NCI-H1417 treated with DMSO at 0.1 percent for 48 hours (cell line): ENCODE measurements around the gene URI1.
"Not testable (repeated sequence)": the region's sequence is repeated elsewhere in the genome, so short reads cannot be mapped to it uniquely, and the experiment has no call there.

Source experiments
- DNase-seq: peaks from one replicate; lab custom pipeline; 2025; lab: John Stamatoyannopoulos, UW

The URI1 gene

DNA sequence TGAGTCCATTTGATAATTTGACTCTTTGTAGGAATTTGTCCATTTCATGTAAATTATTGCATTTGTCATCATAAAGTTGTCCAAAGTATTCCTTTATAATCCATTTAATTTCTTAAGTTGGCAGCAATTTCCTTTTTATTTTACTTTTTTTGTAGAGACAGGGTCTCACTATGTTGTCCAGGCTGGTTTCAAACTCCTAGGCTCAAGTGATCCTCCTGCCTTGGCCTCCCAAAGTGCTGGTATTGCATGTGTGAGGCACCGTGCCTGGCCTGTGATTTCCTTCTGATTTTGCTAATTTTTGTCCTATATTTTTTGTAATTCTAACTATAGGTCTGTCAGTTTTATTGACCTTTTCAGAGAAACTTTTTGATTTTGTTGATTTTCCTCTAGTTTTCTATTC is 84.9 kb downstream of the URI1 start:
- no peak for DNase-seq

DNA sequence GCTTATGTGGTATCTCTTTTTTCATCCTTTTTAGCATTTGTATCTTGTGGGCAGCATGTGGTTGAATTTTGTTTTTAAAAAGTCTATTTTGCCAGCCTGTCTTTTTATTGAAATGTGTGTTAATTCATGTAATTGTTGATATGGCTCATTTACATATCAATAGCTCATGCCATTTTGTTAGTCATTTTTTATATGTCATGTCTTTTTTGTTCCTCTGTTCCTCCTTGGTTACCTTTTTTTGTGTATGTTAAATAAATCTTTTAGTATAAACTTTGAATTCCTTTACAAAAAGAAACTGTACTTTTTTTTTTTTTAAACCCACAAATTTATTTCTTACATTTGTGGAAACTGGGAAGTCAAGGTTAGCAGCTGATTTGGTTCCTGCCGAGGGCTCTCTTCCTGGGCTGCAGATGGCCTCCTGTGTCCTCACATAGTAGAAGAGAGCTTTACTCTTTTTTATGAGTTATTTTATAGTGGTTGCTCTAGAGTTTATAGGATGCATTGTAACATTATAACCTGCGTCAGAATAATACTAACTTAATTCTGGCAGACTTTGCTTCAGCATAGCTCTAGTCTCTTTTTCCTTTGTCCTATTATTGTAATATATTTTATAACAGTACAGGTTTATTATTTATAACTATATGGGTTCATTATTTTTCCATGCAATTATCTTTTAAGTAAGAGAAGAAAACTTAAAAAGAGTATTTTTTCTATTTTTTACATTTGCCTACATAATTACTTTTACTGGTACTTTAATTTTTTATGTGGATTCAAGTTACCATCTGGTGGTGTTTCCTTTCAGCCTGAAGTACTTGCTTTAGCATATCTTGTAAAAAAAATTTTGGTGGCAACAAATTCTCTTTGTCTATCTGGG is 86.3 kb downstream of the URI1 start:
- DNase-seq, result no peak

GRCh38 chr19:30028992-30029343 is 86.9 kb downstream of the URI1 start:
- no peak for DNase-seq

DNA sequence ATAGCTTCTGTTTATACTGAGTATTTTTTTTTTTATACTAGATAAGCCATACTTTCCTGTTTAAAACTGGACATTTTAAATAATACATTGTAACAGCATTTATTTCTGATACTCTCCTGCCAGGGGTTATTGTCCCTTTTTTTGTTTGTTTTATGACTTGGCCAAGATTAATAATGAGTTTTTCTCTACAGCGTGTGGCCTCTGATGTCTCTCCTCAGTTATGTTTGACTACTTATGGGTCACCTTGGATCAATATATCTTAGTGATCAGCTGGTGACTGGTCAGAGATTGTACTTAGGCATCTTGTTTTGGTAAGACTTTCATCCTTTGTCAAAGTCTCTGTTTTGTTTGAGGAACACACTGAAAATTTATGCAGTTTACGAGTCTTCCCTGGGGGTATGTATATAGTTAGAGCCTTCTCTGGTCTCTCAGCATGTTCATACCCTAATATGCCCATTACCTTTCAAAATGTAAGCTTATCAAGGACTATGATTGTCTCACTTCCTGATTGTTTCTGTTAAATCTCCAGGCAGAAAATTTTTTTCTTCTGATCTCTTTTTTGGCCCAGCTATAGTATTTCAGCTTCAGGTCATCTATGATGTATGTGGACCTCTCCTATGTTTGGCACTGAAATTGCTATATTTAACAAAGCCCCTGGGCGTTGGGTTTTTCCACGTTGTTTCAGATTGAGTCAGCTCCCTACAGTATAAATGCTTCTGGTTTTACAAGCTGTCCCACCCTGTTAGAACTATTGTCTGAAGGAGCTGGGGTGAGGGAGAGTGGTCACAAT is 87.9 kb downstream of the URI1 start:
- no peak for DNase-seq

GRCh38 chr19:30034321-30034720 is 92.3 kb downstream of the URI1 start:
- DNase-seq, result no peak

- DNase-seq, result no peak
Observed at GRCh38 chr19:30036154-30037129, 94.4 kb downstream of the URI1 start.

GRCh38 chr19:30037835-30038234 is 95.8 kb downstream of the URI1 start:
- DNase-seq, result no peak

GRCh38 chr19:30041931-30042330 is 99.9 kb downstream of the URI1 start:
- DNase-seq, result not testable (repeated sequence)

- DNase-seq, result not testable (repeated sequence)
Observed at GRCh38 chr19:30043008-30043407, 101.0 kb downstream of the URI1 start.

DNA sequence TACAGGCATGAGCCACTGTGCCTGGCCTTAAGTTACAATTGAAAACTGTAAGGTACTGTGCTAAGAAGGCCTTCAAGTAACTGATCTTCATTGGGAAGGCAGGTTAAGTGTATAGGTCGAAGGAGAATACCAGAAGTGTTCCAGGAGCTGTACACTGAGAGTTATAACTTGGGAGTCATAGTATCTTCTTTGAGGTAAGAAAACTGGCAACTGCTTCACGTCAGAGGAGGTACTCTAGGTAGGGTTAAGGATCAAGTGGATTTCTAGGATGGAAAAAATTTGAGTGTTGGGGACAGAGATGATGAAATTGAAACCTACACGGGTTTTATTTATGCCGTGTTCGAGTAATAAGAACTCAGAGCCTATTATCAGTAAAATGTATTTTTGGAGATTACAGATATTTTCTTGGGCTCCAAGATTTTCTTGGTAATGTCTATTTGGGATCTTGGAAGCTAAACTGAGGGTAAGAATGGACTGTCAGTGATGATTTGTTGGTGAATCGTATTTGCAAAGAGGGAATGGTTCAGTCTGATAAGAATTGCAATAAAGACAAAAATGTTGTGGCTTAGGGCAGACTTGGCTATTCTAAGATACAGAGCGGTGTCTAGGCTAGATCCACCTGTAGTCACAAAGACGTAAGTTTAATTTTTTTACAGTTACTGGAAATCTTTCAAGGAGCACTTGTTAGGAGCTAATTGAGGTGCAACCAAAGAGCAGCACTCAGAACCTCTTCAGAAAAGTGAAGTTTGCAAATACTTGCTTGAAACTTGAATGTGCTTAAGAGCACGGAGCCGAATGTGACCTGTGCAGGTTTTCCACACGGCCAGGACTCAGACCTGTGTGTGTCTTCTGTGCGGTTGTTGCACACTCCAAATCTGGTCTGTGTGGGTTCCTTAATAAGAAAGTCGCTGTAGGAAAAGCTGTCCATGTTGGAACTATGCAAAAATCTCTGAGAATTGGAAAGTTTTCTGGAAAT is 102.5 kb downstream of the URI1 start:
- DNase-seq, result no peak

DNA sequence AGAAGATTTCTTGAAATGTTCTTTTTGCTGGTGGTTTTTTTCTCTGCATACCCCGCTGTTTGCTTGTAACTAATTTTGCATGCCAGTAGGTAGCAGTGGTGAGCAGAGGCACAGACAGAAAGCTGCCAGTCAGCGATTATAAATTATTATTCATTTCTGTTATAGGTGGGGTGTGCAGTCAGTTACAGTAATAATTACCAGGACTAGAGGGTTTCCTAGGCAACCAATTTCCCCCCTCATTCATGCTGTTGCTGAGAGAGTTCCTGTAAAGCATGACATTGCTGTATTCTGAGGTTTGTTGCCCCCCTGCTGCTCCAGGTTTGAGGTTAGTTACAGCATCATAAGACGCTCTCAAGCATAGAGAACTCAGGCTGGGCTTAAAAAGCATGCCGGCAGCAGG is 104.5 kb downstream of the URI1 start:
- DNase-seq, result no peak

DNA sequence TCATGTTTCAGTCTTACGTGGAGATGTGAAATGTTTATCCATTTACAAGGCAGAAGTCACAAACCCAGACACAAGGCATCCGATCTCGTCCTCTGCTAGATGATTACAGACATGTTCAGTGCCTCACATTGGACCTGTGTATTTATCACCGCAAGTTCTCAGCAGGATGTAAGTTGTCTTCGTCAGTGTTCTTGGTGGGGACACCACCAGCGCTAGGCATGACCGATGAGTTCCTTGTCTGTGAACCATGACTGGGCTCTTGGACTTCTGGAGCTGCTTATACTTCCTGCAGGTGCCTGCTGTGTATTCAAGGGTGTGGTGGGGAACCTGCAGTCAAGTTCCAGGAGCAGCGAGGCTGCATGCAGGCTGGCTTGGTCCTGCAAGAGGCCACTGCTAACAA is 105.4 kb downstream of the URI1 start:
- no peak for DNase-seq

- DNase-seq, result no peak
Observed at GRCh38 chr19:30049226-30049625, 107.2 kb downstream of the URI1 start.

GRCh38 chr19:30049846-30050667 is 108.0 kb downstream of the URI1 start:
- no peak for DNase-seq

- no peak for DNase-seq
Observed at GRCh38 chr19:30052122-30053075, 110.4 kb downstream of the URI1 start.

GRCh38 chr19:30053558-30053957 is 111.5 kb downstream of the URI1 start:
- no peak for DNase-seq

GRCh38 chr19:30054210-30054609 is 112.2 kb downstream of the URI1 start:
- DNase-seq, result no peak

DNA sequence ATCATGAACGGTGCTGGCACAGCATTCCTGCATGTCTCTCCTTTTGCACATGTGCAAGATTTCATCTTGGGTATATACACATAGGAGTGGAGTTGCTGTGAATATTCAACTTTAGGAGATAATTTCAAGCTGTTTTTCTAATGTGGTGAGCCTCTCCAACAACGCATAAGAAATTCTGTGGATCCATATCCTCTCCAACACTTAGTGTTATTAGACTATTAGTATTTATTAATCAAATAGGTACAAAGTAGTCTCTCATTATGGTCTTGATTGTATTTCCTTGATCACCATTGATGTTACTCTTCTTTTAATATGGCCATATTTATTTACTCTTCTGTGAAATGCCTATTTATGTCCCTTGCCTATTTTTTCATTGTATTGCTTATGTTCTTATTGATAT is 114.5 kb downstream of the URI1 start:
- DNase-seq, result no peak
